ENCODE results near the gene TLR3. TPM values are rescaled to one million over a fixed set of nuclear protein-coding genes. Genes with fewer than 3 reads are reported as not detected.

The TLR3 gene
- total RNA-seq, 1 donor from 2014 or later, result 10.6 TPM

- Histone ChIP-seq H3K27ac (peak overlapping the region; percentile 74), H3K9me3 (no peaks in the 10 kb centered on the region), H3K4me3 (peak overlapping the region; percentile 53 to 68), H3K36me3 (no peaks in the 10 kb centered on the region), H3K4me1 (peaks cover 13% of the 10 kb centered on the region), H3K27me3 (no peaks in the 10 kb centered on the region)
- DNase-seq (ENCODE audit: extremely low spot score in 2 of 2), result no peak
- intact Hi-C loops (cut with DNase I), result no loop called here
- TF ChIP-seq CTCF (IDR thresholded peaks at IDR 0.05) (no peak), POLR2AphosphoS5 (IDR thresholded peaks at IDR 0.05; ENCODE audit: insufficient read depth in 1 of 2, low read depth in 1 of 2) (no peak), POLR2A (IDR thresholded peaks at IDR 0.05) (no peak)
These were observed 36.8 kb downstream of the TLR3 start for GRCh38 chr4:186105647-186106321.

GRCh38 chr4:186107947-186108346 is 39.0 kb downstream of the TLR3 start:
- H3K27ac ChIP-seq, result no peak overlapping the region

GRCh38 chr4:186108391-186108790 is 39.4 kb downstream of the TLR3 start:
- TF ChIP-seq POLR2AphosphoS5 (IDR thresholded peaks at IDR 0.05; ENCODE audit: insufficient read depth in 1 of 2, low read depth in 1 of 2), result no peak
- no peak for TF ChIP-seq POLR2A (IDR thresholded peaks at IDR 0.05)
- TF ChIP-seq CTCF (IDR thresholded peaks at IDR 0.05), result no peak
- Histone ChIP-seq H3K27ac (no peak overlapping the region), H3K9me3 (no peaks in the 10 kb centered on the region), H3K27me3 (no peaks in the 10 kb centered on the region), H3K36me3 (no peaks in the 10 kb centered on the region), H3K4me3 (no peak overlapping the region), H3K4me1 (peaks cover 13% of the 10 kb centered on the region)
- intact Hi-C loops (cut with DNase I), result no loop called here
- DNase-seq (ENCODE audit: extremely low spot score in 2 of 2), result no peak

More at GRCh38 chr4:186107947-186108346, 39.0 kb downstream of the TLR3 start:
- no peak overlapping the region for H3K4me3 ChIP-seq
- H3K36me3 ChIP-seq, result no peaks in the 10 kb centered on the region
- no peaks in the 10 kb centered on the region for H3K9me3 ChIP-seq
- intact Hi-C loops (cut with DNase I), result no loop called here
- no peak for DNase-seq (ENCODE audit: extremely low spot score in 2 of 2)
- no peaks in the 10 kb centered on the region for H3K27me3 ChIP-seq
- peaks cover 13% of the 10 kb centered on the region for H3K4me1 ChIP-seq
- TF ChIP-seq POLR2A (IDR thresholded peaks at IDR 0.05) (no peak), POLR2AphosphoS5 (IDR thresholded peaks at IDR 0.05; ENCODE audit: insufficient read depth in 1 of 2, low read depth in 1 of 2) (no peak), CTCF (IDR thresholded peaks at IDR 0.05) (no peak)

- Histone ChIP-seq H3K36me3 (no peaks in the 10 kb centered on the region), H3K4me1 (peaks cover 10% of the 10 kb centered on the region), H3K4me3 (no peak overlapping the region), H3K27me3 (no peaks in the 10 kb centered on the region), H3K27ac (no peak overlapping the region), H3K9me3 (no peaks in the 10 kb centered on the region)
- intact Hi-C loops (cut with DNase I), result no loop called here
- TF ChIP-seq CTCF (IDR thresholded peaks at IDR 0.05) (no peak), POLR2AphosphoS5 (IDR thresholded peaks at IDR 0.05; ENCODE audit: insufficient read depth in 1 of 2, low read depth in 1 of 2) (no peak), POLR2A (IDR thresholded peaks at IDR 0.05) (no peak)
- no peak for DNase-seq (ENCODE audit: extremely low spot score in 2 of 2)
These were observed 40.3 kb downstream of the TLR3 start for GRCh38 chr4:186109245-186109644.

- no peaks in the 10 kb centered on the region for H3K36me3 ChIP-seq
- DNase-seq (ENCODE audit: extremely low spot score in 2 of 2), result no peak
- TF ChIP-seq POLR2A (IDR thresholded peaks at IDR 0.05), result no peak
- TF ChIP-seq POLR2AphosphoS5 (IDR thresholded peaks at IDR 0.05; ENCODE audit: insufficient read depth in 1 of 2, low read depth in 1 of 2), result no peak
- TF ChIP-seq CTCF (IDR thresholded peaks at IDR 0.05), result no peak
- no peak overlapping the region for H3K27ac ChIP-seq
- no peak overlapping the region for H3K4me3 ChIP-seq
- no peaks in the 10 kb centered on the region for H3K27me3 ChIP-seq
- no peaks in the 10 kb centered on the region for H3K4me1 ChIP-seq
- no peaks in the 10 kb centered on the region for H3K9me3 ChIP-seq
- intact Hi-C loops (cut with DNase I), result no loop called here
These were observed 47.7 kb downstream of the TLR3 start for GRCh38 chr4:186116697-186117096.

Measured in vagina (tissue), 2 donors.